ENCODE measurements around the gene LYG1.
"Not testable (repeated sequence)": the region's sequence is repeated elsewhere in the genome, so short reads cannot be mapped to it uniquely, and the experiment has no call there.

The LYG1 gene

DNA sequence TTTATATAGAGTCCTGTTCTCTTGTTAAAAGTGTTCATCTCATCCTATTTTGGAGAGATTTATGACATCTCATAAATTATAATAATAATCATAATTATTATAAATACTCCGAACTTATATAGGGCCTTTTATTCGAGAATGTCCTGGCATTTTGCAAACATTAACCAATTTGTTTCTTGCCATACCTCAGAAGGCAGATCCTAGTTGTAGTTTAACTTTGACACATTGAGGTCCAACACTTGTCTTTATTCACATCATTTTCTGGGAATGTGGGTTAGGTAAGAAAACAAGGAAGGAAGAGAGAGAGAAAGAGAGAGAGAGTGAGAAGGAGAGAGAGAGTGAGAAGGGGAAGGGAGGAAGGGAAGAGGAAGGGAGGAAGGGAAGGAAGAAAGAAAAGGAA lies at the start of gene LYG1:
Gene LYG1 (minus strand): TSS at position 101 of the 400 bp plus-strand sequence. CDS start 5,527 bp downstream, outside the sequence.
- not testable (repeated sequence) for DNase-seq

DNA sequence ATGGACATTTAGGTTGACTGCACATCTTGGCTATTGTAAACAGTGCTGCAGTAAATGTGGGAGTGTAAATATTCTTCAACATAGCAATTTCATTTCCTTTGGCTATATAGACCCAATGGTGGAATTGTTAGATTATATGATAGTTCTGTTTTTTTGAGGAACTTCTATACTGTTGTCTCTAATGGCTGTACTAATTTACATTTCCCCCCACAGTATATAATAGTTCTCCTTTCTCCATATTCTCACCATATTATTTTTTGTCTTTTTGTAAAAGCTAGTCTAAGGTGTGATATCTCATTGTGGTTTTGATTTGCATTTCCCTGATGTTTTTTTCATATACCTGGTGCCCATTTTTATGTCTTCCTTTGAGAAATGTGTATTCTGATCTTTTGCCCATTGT lies 49.2 kb upstream of the LYG1 start:
- DNase-seq: no peak

DNA sequence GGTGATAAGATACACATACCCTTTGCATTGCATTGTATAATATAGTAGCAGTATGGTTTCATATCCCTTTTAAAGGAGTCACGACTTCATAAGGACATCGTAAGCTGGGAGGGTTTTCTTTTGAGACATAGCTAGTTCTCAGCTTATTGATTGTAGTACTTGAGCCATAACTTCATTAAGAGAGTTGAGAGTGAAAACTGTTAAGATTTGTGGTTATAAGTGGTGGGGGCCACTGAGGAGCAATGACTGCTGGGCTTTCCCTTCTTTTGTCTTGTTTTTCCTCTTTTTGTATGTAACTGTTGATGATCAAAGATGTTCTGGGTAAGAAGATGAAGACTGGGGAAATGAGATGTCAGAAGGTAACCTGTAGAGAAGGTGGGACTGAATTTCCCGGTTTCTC lies 47.2 kb upstream of the LYG1 start:
- no peak for DNase-seq

DNA sequence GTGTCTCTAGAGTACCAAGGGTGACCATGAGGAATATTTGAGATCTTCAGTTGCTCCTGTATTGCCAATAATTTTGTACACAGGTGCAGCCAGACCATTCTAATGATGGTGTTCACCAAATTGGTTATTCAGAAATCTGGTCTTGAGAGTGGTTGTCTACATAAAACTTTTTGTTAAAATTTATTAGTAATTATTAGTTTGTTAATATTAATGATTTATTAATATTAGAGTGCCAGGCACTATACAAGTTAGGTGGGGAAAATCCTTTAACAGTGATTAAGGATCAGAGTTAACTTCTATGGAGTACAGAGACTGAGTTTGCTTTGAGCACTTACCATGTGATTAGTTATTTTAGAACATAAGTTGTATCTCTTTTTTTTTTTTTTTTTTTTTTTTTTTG lies 45.2 kb upstream of the LYG1 start:
- no peak for DNase-seq

DNA sequence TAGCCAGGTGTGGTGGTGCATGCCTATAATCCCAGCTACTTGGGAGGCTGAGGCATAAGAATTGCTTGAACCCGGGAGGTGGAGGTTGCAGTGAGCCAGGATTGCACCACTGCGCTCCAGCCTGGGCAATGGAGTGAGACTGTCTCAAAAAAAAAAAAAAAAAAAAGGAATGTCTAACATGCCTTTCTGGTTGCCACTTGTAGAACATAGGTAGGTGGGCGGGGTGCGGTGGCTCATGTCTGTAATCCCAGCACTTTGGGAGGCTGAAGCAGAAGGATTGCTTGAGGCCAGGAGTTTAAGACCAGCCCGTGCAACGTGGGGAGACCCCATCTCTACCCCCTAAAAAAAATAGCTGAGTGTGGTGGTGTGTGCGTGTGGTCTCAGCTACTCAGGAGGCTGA lies 44.4 kb upstream of the LYG1 start:
- DNase-seq: not testable (repeated sequence)

DNA sequence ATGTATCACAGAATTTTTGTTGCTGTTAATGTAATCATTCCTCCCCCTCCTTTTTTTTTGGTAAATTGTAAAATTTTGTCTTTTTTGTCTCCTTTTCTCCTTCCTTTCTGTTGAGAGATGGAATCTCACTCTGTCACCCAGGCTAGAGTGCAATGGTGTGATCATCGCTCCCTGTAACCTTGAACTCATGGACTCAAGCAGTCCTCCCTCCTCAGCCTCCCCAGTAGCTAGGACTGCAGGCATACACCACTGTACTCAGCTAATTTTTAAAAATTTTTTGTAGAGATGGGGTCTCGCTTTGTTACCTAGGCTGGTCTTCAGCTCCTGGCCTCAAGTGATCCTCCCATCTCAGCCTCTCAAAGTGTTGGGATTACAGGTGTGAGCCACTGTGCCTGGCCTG lies 41.5 kb upstream of the LYG1 start:
- DNase-seq: no peak

DNA sequence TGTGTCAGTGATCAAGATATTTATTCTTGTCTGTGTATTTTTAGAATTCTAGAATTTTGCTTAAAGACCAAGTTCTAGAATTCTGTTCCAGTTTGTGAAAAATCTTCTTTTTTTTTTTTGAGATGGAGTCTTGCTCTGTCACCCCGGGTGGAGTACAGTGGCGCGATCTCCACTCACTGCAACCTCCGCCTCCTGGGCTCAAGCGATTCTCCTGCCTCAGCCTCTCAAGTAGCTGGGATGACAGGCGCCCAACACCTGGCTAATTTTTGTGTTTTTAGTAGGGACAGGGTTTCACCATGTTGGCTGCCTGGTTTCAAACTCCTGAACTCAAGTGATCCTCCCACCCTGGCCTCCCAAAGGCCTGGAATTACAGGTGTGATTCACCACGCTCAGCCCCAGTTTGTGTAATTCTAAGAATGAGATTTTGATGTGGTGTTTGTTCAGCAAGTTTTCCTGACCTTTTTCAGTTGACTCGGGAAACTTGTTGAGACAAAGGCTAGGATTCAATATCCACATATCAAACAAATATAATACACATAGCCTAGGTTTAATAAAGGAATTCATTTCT lies 39.8 kb upstream of the LYG1 start:
- no peak for DNase-seq

DNA sequence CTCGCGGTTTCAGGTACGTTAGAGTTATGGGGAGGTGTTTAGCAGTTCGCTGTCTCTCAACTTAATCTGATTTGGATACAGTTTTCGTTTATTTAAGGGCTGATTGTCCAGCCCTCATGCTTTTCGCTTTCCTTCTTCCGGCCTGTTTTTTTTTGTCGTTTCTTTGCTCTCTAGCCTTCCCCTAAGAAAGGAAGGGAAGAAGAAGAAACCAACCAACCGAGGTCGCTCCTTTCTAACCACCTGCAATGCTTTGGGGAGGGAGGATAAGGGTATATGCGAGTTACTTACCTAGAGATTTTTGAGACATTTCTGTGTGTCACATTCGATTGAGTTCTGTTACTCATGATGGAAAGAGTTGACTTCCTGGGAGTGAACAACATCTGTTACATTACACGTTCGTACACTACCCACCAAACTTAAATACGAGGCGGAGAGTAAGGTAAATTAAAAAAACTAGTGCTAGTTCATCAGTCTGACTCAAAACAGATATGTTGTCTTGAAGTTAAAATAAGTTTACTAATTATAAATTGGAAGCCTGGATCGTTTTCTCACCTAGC lies 37.1 kb upstream of the LYG1 start:
- no peak for DNase-seq

DNA sequence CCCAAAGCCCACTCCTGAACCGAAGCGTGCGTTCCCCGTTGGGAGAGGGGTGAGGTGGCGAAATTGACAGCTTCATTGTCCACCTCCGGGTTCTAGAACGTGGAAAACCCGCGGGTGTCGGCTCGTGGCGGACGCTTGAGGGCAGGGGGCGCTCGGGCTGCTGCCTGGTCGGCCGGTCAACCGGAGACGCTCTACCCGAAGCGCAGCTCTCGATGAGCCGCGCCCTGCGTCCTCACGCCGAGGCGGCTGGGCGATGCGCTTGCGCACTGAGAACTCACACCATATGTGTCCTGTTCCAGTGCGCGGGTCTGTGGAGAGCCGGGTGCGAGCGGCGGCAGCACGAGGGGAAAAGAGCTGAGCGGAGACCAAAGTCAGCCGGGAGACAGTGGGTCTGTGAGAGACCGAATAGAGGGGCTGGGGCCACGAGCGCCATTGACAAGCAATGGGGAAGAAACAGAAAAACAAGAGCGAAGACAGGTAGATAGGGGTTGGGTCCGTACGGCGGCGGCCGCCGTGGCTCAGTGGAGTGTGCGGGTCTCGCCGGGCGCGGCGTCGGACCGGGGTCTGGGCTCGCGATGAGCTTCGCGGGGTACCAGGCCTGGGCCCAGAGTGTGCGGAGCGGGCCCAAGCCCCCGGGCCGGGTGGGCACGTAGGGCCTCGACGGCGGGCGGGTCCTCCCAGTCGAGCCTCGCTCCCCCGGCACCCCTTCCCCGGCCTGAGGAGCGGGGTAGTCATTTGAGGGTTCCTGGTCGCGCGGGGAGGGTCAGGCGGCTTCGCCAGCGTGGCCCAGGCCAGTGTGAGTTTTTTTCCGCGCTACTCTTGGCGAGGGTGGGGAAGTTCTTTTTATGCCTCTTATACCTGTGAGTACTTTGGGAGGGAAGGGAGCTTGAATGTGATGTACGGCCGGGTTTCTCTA lies 36.4 kb upstream of the LYG1 start, which contains the start of gene EIF5B:
Gene EIF5B (plus strand): TSS at position 277 of the 916 bp plus-strand sequence. CDS start 166 bp downstream, at position 443.
- peak; percentile 91 for DNase-seq

DNA sequence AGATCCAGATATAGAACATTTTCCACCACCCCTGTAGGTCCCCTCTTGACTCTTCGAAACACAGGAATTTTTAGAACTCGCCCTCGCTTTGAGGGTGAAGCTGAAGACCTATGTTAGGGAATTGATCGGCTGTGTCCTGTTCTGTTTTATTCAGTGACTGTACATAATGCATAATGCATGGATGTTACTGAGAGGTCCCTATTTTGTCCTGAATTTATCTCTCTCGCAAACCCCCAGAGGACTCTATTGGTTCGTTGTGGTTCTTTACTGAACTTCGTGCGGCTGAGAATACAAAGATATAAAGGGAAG lies 35.8 kb upstream of the LYG1 start:
- DNase-seq: no peak

DNA sequence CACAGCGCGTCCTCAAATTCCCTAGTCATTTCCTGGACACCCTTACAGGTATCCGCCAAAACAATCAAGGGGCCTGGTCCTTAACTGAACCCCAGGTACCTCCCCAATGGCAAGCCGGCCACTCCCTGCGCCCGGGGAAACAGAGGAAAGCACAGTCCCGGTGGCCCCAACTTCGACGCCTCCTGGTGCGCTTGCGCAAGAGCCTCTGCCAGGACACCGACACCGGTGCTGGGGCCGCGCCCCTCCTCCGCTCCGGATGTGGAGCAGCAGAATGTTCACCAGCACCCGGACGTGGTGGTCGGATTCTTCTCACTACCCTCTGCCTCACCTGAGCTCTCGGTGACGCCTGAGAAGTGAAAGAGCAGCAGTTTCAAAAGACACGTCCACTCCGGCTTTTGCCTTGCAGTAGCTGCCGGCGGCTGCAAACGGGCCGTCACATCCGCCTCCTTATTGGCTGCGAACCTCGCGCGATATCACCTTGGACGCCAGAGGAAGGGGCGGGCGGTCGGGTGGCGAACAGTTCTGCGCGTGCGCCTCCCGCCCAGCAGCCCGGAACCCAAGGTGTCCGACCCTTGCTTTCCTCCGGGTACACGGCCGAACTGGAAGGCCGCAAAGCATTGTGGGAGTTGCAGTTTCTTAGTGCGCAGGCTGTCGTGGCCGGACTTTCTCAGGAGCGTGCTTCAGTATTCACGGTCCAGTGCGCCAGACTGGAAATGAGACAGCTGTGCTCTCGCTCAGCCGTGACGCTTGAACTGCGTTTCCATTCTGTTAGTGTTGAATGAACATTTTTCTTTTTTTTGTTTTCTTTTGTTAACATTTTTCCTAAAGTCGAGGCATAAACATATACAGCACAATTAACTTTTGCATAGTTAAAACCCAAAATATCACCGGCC lies 35.2 kb upstream of the LYG1 start, which contains the start of gene TXNDC9:
Gene TXNDC9 (minus strand): TSS at position 423 of the 893 bp plus-strand sequence. CDS start 3,123 bp downstream, outside the sequence.
- DNase-seq: peak; percentile 99

DNA sequence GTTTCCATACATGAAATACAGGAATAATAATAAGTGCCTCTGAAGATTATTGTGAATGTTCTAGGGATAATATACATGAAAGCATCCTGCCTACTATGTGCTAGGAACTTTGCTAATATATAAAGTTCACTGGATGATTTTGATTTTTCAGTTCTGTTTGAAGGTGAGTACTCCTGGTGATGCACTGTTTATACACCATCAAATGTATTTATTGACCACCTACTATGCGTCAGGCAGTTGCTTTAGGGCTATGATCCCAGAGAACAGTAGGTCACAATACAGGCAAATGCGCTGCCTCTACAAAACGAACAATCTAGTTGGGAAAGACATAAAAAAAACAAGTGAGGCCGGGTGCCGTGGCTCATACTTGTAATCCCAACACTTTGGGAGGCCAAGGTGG lies 24.4 kb upstream of the LYG1 start:
- no peak for DNase-seq

DNA sequence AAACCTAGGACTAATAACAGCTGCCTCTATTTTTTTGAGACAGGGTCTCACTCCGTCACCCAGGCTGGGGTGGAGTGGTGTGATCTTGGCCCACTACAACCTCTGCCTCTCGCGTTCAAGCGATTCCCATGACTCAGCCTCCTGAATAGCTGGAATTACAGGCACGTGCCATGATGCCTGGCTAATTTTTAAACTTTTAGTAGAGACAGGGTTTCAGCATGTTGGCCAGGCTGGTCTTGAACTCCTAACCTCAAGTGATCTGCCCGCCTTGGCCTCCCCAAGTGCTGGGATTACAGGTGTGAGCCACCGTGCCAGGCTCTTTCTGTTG lies 16.8 kb upstream of the LYG1 start:
- DNase-seq: not testable (repeated sequence)

DNA sequence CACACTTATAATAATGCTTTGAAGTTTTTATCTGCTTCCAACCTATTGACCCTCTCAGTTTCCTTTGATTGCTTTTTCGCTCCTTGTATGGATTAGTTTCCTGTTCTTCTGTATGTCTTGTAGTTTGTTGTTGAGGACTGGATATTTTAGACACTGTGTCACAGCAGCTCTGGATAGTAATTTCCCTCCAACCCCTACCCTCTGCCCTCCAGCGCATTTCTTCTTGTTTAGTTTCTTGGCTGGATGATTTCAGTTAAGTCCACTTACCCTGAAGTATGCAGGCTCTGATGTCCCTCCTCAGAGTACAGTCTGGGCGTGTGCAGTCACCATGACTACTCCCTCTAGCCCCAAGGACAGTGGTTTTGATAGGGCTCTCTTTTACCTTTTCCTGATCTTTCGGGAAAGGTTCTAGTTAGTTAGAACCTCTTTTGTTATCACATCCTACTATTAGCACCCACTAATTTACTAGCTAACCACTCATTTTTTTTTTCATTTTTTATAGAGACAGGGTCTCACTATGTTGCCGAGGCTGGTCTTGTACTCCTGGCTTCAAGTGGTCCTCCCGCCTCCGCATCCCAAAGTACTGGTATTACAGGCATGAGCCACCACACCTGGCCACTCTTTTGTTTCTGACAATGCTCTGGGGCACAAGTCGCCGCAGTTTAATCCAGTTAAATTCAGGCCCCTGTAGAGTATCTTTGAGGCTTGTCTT lies 16.3 kb upstream of the LYG1 start:
- DNase-seq: no peak

DNA sequence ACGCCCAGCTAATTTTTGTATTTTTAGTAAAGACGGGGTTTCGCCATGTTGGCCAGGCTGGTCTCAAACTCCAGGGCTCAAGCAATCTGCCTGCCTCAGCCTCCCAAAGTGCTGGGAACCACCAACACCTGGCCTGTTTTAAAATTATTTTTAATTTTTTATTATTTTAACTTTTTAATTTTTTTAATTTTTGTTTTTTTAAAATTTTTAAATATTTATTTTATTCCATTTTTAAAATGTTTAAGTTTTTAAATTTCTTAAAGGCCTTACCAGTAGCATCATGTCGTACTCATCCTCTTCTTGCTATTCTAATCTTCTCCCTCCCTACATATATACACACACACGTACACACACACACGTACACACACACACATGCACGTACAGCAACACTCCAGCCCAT lies 1.4 kb downstream of the LYG1 start:
- DNase-seq: no peak

DNA sequence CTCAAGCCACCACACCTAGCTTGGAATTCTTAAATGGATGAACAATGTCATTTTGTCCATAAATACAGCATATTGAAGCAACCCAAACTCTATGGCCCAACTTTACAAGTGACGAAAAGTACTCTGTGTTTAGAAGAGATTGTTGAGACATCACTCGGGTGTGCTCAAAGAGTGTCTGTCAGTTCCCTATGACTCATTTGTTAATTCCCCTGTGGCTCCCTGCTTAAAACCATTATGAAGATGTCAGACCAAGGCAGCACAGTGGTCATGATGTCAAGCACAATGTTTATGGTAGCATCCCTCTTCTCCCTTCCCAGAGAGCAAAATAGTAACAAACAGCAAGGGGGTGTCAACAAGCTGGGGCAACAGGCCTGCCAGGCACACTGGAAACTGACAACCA lies 3.0 kb downstream of the LYG1 start:
- DNase-seq: no peak

DNA sequence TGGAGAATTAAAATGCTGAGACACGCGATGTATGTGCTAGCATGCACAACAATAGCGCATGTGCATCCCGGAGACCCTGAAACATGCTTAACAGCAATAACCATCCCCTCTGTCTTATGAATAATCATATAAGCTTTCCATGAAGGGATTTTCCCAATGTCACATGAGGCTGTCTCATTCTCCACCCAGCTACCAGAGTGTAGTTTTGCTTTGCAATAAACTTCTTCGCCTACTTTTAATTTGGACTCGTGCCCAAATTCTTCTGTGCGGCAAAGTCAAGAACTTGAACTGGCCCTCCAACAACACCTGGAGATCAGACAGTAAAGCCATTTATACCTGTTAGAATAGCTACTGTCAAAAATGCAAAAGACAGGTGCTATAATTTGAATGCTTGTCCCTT lies 15.5 kb downstream of the LYG1 start:
- no peak for DNase-seq

DNA sequence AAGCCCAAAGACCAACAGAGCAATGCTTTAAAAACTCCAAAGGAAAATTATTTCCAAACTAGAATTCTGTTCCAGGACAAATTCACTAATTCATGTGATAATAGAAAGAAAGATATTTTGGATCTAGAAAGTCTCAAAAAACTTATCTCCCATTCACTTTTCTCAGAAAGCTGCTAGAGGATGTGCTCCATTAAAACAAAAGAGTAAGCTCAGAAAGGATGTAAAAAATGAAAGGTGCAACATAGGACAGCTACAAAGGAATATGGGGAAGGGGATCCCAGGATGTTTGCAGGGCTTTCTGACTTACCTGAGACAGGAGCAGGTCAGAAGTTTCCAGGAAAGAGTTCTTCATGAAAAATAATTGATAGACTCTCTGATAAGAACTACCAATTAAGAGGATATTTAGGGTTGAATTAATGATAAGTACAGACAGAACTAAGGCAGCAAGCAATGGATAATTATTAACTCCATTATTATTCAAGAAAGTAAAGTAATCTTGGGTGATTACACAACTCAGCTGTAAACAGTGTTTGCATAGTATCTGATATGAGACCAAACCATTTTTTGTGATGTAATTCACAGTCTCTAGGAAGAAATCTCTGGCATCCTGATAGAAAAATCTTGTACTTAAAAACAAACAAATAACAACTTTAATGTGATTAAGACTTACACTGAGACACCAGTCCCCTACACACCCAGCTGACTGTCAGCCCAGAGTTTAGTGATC lies 20.9 kb downstream of the LYG1 start:
- no peak for DNase-seq

DNA sequence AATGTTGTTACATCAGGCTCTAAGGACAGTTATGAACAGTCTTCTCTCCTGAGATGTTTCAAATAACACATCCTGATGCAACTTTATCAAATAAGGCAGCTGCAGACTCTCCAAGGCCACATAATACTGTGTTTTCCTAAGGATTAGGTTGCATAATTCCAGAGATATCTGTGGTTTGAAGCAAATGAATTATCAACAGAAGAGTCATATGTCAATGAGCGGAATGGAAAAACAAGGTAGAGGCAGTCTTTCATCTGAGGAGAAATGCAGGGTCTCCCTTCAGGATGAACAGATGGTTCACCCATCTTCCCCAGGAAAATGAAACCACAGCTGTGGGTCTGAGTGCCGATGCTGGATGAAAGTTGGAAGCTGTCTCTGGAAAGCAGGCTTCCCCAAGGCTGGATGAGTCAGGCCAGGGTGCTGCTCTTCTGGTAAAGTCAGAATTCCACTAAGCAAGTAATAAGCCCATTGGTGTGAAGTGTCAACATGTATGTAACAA lies 22.2 kb downstream of the LYG1 start:
- DNase-seq: no peak

DNA sequence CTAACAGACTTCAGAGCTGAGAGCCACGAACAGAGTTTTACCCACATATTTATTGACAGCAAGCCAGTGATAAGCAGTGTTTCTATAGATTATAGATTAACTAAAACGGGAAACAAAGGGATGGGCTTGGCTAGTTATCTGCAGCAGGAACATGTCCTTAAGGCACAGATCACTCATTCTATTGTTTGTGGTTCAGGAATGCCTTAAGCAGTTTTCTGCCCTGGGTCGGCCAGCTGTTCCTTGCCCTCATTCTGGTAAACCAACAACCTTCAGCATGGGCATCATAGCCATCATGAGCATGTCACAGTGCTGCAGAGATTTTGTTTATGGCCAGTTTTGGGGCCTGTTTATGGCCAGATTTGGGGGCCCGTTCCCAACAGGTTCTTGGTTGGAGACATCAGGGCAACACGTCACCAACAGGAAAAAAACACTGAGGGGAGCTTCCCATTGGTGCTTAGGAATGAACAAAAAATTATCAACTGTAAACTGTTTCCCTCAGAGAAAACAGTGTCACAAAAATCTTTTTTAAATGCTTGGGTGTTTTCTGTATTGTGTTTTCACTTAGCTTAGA lies 22.7 kb downstream of the LYG1 start:
- not testable (repeated sequence) for DNase-seq

DNA sequence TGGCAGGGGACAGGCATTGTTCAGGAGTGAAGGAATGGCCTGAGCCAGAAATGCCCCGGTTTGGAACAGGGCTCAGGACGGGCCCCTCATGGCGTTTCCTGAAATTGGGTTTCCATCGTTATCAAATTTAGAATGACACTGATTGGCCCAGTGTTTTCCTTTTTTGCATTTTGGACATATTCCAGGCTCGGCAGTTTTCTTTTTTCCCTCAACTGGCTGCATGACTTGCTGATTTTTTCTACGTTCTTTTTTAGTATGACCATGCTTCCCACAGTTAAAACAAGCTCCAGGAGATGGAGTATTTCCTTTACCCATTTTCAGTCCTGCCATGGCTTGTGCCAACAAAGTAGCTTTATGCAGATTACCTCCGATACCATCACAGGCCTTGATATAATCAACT lies 25.1 kb downstream of the LYG1 start:
- DNase-seq: no peak
